ENCODE measurements around the gene STK11. TPM values are rescaled to one million over a fixed set of nuclear protein-coding genes. Genes with fewer than 3 reads are reported as not detected.
"Not testable (repeated sequence)": the region's sequence is repeated elsewhere in the genome, so short reads cannot be mapped to it uniquely, and the experiment has no call there.

STK11 gene
- total RNA-seq, 1 donor from 2014 or later: 80.4 TPM

DNA sequence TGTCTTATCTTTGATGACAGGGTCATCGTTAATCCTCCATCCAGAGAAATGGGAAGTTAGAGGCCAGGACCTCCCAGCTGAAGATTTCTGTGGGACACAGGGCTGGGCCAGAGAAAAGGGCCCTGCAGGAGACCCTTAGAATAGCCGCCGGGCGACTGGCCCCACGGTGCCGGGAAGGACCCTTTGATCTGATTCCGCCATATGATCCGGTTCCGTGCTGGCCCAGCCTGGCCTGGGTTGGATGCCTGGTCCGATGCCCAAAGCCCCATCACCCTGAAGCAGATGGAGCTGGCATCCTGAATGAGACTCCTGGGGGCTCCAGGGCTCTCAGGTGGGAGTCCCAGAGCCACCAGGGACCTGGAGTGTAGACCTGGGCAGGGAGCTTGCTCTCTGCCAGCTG, 6.0 kb upstream of the STK11 start:
- TF ChIP-seq, protein P1, sequence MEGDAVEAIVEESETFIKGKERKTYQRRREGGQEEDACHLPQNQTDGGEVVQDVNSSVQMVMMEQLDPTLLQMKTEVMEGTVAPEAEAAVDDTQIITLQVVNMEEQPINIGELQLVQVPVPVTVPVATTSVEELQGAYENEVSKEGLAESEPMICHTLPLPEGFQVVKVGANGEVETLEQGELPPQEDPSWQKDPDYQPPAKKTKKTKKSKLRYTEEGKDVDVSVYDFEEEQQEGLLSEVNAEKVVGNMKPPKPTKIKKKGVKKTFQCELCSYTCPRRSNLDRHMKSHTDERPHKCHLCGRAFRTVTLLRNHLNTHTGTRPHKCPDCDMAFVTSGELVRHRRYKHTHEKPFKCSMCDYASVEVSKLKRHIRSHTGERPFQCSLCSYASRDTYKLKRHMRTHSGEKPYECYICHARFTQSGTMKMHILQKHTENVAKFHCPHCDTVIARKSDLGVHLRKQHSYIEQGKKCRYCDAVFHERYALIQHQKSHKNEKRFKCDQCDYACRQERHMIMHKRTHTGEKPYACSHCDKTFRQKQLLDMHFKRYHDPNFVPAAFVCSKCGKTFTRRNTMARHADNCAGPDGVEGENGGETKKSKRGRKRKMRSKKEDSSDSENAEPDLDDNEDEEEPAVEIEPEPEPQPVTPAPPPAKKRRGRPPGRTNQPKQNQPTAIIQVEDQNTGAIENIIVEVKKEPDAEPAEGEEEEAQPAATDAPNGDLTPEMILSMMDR (conservative IDR thresholded peaks at IDR 0.05; ENCODE audit: low read depth, low read length): no peak
- no peak overlapping the region for H3K4me3 ChIP-seq (ENCODE audit: low read depth, low read length)
- DNase-seq (ENCODE audit: low read depth): no peak

DNA sequence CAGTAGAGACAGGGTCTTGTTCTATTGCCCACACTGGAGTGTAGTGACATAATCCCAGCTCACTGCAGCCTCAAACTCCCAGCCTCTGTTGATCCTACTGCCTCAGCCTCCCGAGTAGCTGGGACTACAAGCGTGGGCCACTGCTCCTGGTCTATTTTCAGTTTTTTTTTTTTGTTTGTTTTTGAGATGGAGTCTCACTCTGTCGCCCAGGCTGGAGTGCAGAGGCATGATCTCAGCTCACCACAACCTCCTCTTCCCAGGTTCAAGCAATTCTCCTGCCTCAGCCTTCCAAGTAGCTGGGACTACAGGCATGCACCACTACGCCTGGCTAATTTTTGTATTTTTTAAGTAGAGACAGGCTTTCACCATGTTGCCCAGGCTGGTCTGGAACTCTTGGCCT, 5.0 kb upstream of the STK11 start:
- not testable (repeated sequence) for DNase-seq (ENCODE audit: low read depth)

DNA sequence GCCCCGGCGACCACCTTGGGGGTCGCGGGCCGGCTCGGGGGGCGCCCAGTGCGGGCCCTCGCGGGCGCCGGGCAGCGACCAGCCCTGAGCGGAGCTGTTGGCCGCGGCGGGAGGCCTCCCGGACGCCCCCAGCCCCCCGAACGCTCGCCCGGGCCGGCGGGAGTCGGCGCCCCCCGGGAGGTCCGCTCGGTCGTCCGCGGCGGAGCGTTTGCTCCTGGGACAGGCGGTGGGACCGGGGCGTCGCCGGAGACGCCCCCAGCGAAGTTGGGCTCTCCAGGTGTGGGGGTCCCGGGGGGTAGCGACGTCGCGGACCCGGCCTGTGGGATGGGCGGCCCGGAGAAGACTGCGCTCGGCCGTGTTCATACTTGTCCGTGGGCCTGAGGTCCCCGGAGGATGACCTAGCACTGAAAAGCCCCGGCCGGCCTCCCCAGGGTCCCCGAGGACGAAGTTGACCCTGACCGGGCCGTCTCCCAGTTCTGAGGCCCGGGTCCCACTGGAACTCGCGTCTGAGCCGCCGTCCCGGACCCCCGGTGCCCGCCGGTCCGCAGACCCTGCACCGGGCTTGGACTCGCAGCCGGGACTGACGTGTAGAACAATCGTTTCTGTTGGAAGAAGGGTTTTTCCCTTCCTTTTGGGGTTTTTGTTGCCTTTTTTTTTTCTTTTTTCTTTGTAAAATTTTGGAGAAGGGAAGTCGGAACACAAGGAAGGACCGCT, 729 bp downstream of the STK11 start:
- DNase-seq (ENCODE audit: low read depth): no peak
- TF ChIP-seq, protein P1 (conservative IDR thresholded peaks at IDR 0.05; ENCODE audit: low read depth, low read length): no peak
- H3K4me3 ChIP-seq (ENCODE audit: low read depth, low read length): peak overlapping the region; percentile 84

More for the DNA sequence above, 5.0 kb upstream of the STK11 start:
- not testable (repeated sequence) for H3K4me3 ChIP-seq (ENCODE audit: low read depth, low read length)

DNA sequence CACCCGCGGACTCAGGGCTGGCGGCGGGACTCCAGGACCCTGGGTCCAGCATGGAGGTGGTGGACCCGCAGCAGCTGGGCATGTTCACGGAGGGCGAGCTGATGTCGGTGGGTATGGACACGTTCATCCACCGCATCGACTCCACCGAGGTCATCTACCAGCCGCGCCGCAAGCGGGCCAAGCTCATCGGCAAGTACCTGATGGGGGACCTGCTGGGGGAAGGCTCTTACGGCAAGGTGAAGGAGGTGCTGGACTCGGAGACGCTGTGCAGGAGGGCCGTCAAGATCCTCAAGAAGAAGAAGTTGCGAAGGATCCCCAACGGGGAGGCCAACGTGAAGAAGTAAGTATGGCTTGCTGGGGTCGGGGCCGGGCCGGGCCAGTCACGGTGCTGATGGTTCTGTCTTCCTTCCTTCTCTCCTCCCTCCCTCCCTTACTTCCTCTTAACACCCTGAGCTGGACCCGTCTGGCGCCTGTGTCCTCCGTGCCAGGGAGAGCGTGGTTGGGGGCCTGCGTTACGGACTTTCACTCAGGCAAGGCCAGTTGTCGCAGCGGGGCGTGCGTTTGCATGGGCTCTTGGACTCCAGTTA, 1.4 kb downstream of the STK11 start:
- TF ChIP-seq, protein P1 (conservative IDR thresholded peaks at IDR 0.05; ENCODE audit: low read depth, low read length): no peak
- DNase-seq (ENCODE audit: low read depth): no peak

DNA sequence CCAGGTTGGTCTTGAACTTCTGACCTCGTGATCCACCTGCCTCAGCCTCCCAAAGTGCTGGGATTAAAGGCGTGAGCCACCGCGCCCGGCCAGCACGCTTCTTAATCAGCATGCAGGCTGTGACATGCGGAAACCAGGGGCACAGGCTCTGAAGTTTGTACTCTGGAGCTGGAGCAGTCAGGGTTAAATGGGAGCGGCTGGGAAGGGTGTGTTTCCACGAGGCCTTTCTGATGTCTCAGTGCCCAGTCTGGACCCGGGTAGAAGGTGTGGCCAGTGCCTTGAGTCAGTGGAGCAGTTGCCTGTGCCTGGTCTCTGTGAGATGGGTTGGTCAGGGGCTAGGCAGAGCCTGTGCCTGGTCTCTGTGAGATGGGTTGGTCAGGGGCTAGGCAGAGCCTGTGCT, 3.3 kb downstream of the STK11 start:
- H3K4me3 ChIP-seq (ENCODE audit: low read depth, low read length): peak overlapping the region; percentile 2

More for the DNA sequence above, 1.4 kb downstream of the STK11 start:
- peak overlapping the region; percentile 84 for H3K4me3 ChIP-seq (ENCODE audit: low read depth, low read length)

DNA sequence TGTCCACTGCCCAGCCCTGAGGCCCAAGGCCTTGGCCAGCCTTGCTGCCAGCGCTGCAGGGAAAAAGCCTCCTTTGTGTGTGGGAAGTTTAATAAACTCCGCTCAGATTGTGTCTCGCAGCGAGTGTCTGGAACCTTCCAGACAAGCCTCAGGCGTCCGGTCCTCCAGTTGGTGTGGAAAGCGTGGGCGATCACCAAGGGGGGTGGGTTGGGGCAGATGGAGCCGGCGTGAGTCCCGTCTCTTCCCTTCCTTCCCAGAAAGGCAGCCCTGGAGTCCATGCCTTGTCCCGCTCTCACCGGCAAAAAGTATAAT, 4.6 kb downstream of the STK11 start:
- no peak overlapping the region for H3K4me3 ChIP-seq (ENCODE audit: low read depth, low read length)
- TF ChIP-seq, protein P1 (conservative IDR thresholded peaks at IDR 0.05; ENCODE audit: low read depth, low read length): no peak
- DNase-seq (ENCODE audit: low read depth): no peak

More for the DNA sequence above, 3.3 kb downstream of the STK11 start:
- not testable (repeated sequence) for DNase-seq (ENCODE audit: low read depth)

DNA sequence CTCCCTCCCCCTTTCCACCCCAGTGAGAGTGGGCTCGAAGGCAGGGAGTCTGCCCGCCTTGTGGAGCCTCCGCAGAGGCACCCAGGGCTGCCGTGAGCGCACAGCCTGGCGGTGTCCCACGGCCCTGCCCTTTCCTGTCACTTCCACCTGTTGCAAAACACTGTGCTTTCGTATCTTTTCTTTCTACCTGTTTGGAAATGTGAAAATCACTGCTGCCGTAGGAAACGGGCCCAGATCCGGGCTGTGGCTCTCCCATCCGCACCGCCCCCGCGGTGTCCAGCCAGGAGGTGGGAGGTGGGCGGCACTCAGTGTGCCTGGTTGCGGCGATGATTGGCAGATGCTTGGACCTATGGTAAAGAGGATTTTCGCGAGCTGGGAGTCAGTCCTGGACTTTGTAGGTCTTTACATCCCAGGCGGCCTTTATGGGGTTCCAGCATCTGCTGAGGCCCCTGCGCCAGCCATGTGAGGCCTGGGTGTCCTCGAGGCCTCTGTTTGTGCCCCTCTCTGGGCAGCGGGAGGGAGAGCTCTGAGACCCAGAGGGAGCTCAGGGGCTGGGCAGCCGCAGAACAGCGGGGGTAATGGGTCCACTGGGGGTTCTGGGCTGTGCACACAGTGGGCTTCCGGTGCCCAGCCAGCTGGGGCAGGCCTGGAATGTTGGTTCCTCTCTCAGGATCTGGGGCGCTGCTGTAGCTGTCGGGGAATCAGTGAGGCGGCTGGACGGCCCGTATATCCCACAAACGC, 6.1 kb downstream of the STK11 start:
- no peak overlapping the region for H3K4me3 ChIP-seq (ENCODE audit: low read depth, low read length)
- TF ChIP-seq, protein P1 (conservative IDR thresholded peaks at IDR 0.05; ENCODE audit: low read depth, low read length): no peak
- no peak for DNase-seq (ENCODE audit: low read depth)
